IMR-90 (cell line): Measurements from ENCODE around the gene CLASRP. TPM values are rescaled to one million over a fixed set of nuclear protein-coding genes. Genes with fewer than 3 reads are reported as not detected.

Experiments used
- ATAC-seq: fragments of 200-7000 bp; cut with Tn5 transposase; 2 replicates; pipeline ENCODE4 v1.9.1; 2020; ENCODE audit warnings: low read depth, mild to moderate bottlenecking, moderate library complexity
- BruUV-seq: library from RNA; stranded (reverse); fragments of 400-500 nt; replicated peaks from 2 replicates; lab custom pipeline; 2021; lab: Mats Ljungman, UMichigan
- CTCF ChIA-PET: fragments of 300-600 bp; formaldehyde crosslinking; extraction: SDS; loops from one replicate; lab custom pipeline; 2021; ENCODE audit warnings: antibody characterized with exemption; lab: Yijun Ruan, JAX
- POLR2A ChIA-PET: fragments of 300-600 bp; sonication (Branson Sonifier 250); formaldehyde crosslinking; loops from one replicate; lab custom pipeline; 2022; ENCODE audit warnings: antibody characterized with exemption; ENCODE audit not compliant: unreplicated experiment; lab: Charles Lee
- DNase-seq: peaks from one replicate; pipeline ENCODE4 v3.0.0; 2013
- H2AFZ ChIP-seq: replicated peaks from 2 replicates; pipeline ENCODE3; 2013; ENCODE audit warnings: low read length, mild to moderate bottlenecking; ENCODE audit not compliant: poor library complexity
- H2AK5ac ChIP-seq: 2 replicates; pipeline ENCODE4 v1.6.1; 2013; ENCODE audit warnings: low read depth, low read length, inconsistent platforms
- H2AK9ac ChIP-seq: replicated peaks from 2 replicates; pipeline ENCODE3; 2013; ENCODE audit warnings: mild to moderate bottlenecking, low read depth, low read length, moderate library complexity; ENCODE audit not compliant: poor library complexity
- H2BK120ac ChIP-seq: 2 replicates; pipeline ENCODE4 v1.6.1; 2013; ENCODE audit warnings: low read depth, low read length, inconsistent platforms
- H2BK15ac ChIP-seq: 3 replicates; pipeline ENCODE4 v1.6.1; 2013; ENCODE audit warnings: low read depth, low read length, inconsistent platforms
- H2BK20ac ChIP-seq: 2 replicates; pipeline ENCODE4 v1.6.1; 2013; ENCODE audit warnings: low read depth, mild to moderate bottlenecking, inconsistent platforms, low read length, moderate library complexity
- H2BK5ac ChIP-seq: 2 replicates; pipeline ENCODE4 v1.6.1; 2013; ENCODE audit warnings: mild to moderate bottlenecking, low read depth, low read length, inconsistent platforms; ENCODE audit not compliant: poor library complexity, severe bottlenecking
- H3K14ac ChIP-seq: replicated peaks from 2 replicates; pipeline ENCODE4 v1.6.1; 2013; ENCODE audit warnings: low read depth, low read length, inconsistent platforms
- H3K18ac ChIP-seq: 2 replicates; pipeline ENCODE4 v1.6.1; 2013; ENCODE audit warnings: low read depth, low read length, control low read depth
- H3K23ac ChIP-seq: 2 replicates; pipeline ENCODE4 v1.6.1; 2013; ENCODE audit warnings: low read depth, low read length, inconsistent platforms
- H3K27ac ChIP-seq: 2 replicates; pipeline ENCODE4 v1.5.1; 2013; ENCODE audit warnings: mild to moderate bottlenecking, control low read depth, low read length; ENCODE audit not compliant: insufficient read depth
- H3K27me3 ChIP-seq: 2 replicates; pipeline ENCODE4 v1.6.1; 2013; ENCODE audit warnings: low read length; ENCODE audit not compliant: control insufficient read depth, insufficient read depth
- H3K36me3 ChIP-seq: 2 replicates; pipeline ENCODE4 v1.6.1; 2013; ENCODE audit warnings: low read length, mixed read lengths; ENCODE audit not compliant: control insufficient read depth, insufficient read depth
- H3K4ac ChIP-seq: 2 replicates; pipeline ENCODE4 v1.6.1; 2013; ENCODE audit warnings: low read depth, low read length, inconsistent platforms
- H3K4me1 ChIP-seq: 2 replicates; pipeline ENCODE4 v1.6.1; 2013; ENCODE audit warnings: low read length, mixed read lengths; ENCODE audit not compliant: control insufficient read depth, insufficient read depth
- H3K4me2 ChIP-seq: 2 replicates; pipeline ENCODE4 v1.6.1; 2013; ENCODE audit warnings: low read depth, mild to moderate bottlenecking, control low read depth, low read length, moderate library complexity
- H3K4me3 ChIP-seq: 2 replicates; pipeline ENCODE4 v1.5.1; 2013; ENCODE audit warnings: low read depth, mild to moderate bottlenecking, control low read depth, low read length, moderate library complexity; ENCODE audit not compliant: insufficient read depth
- H3K56ac ChIP-seq: 2 replicates; pipeline ENCODE4 v1.6.1; 2013; ENCODE audit warnings: low read length, inconsistent platforms; ENCODE audit not compliant: insufficient read depth; ENCODE audit errors: extremely low read depth
- H3K79me1 ChIP-seq, 2 experiments: 2 replicates each; pipeline ENCODE4 v1.6.1; 2013; ENCODE audit warnings: low read length in 2 of 2, inconsistent platforms in 1 of 2, low read depth in 1 of 2
- H3K9ac ChIP-seq: 2 replicates; pipeline ENCODE4 v1.6.1; 2013; ENCODE audit warnings: low read depth, low read length, control low read depth
- H3K9me1 ChIP-seq: 2 replicates; pipeline ENCODE4 v1.6.1; 2013; ENCODE audit warnings: low read length, inconsistent platforms; ENCODE audit not compliant: insufficient read depth
- H3K9me3 ChIP-seq: 2 replicates; pipeline ENCODE4 v1.6.1; 2013; ENCODE audit warnings: low read length; ENCODE audit not compliant: control insufficient read depth, insufficient read depth
- H4K20me1 ChIP-seq: 2 replicates; pipeline ENCODE4 v1.6.1; 2013; ENCODE audit warnings: low read length, inconsistent platforms; ENCODE audit not compliant: insufficient read depth
- H4K5ac ChIP-seq: 2 replicates; pipeline ENCODE4 v1.6.1; 2013; ENCODE audit warnings: mild to moderate bottlenecking, low read depth, low read length, control low read depth
- H4K8ac ChIP-seq, 2 experiments: 2 replicates each; pipeline ENCODE4 v1.6.1; 2013; ENCODE audit warnings: low read depth in 2 of 2, low read length in 2 of 2, control low read depth in 1 of 2, inconsistent platforms in 1 of 2
- H4K91ac ChIP-seq: 2 replicates; pipeline ENCODE4 v1.6.1; 2013; ENCODE audit warnings: low read depth, low read length, inconsistent platforms; ENCODE audit not compliant: insufficient read depth
- CHD1 ChIP-seq: IDR thresholded peaks from 2 replicates; pipeline ENCODE4 v1.6.1; 2012; ENCODE audit warnings: low read depth, low read length, improper control_type of control experiment
- MAZ ChIP-seq: IDR thresholded peaks from 2 replicates; pipeline ENCODE4 v1.6.1; 2012; ENCODE audit warnings: low read depth, mild to moderate bottlenecking, low read length, improper control_type of control experiment, moderate library complexity, borderline replicate concordance
- RCOR1 ChIP-seq: IDR thresholded peaks from 2 replicates; pipeline ENCODE4 v1.6.1; 2012; ENCODE audit warnings: mild to moderate bottlenecking, low read length, improper control_type of control experiment; ENCODE audit not compliant: insufficient replicate concordance
- RFX5 ChIP-seq: IDR thresholded peaks from 2 replicates; pipeline ENCODE4 v1.8.0; 2012; ENCODE audit warnings: low read depth, mild to moderate bottlenecking, low read length, moderate library complexity
- WGBS, 2 experiments: methylation state at CpG; one replicate each; pipeline versions ENCODE4 v1.1.5 to v1.1.7; 2013; ENCODE audit warnings: missing lambda C conversion rate in 2 of 2; ENCODE audit not compliant: insufficient read length in 1 of 2; ENCODE audit errors: extremely low coverage in 2 of 2; 5-methylcytosine and 5-hydroxymethylcytosine counted together
- dilution Hi-C: fragments of 300-500 bp; cut with HindIII; formaldehyde crosslinking; loops from one replicate; pipeline ENCODE4 v1.14.3; 2018; ENCODE audit warnings: low sequenced_read_pairs; ENCODE audit not compliant: unreplicated experiment
- in situ Hi-C: fragments of 300-500 bp; cut with MboI; formaldehyde crosslinking; loops from 3 replicates; pipeline ENCODE4 v1.14.3; 2019; ENCODE audit warnings: low sequenced_read_pairs, inconsistent platforms, mixed read lengths
- intact Hi-C: fragments of 100-400 bp; cut with micrococcal nuclease; formaldehyde crosslinking; loops from 2 replicates; pipeline ENCODE4 v1.10.0; 2022
- microRNA-seq, 2 experiments: library from miRNA; stranded (forward) in 1 of 2; unstranded in 1 of 2; fragments of 10-50 nt in 1 of 2; fragments of <30 nt in 1 of 2; gene quantifications in 1 of 2; microRNA quantifications in 1 of 2; one replicate each; pipeline versions ENCODE3 to v1.1.0; 2013 to 2020; ENCODE audit not compliant: insufficient read depth in 1 of 2, insufficient read length in 1 of 2, unreplicated experiment in 1 of 2
- polyA plus RNA-seq, 3 experiments: library from polyadenylated mRNA; depleted of rRNA; stranded (reverse); fragments of >200 nt; gene quantifications; 2 replicates each; pipeline ENCODE4 v1.2.3, GENCODE V29; 2012; ENCODE audit warnings: low replicate concordance in 1 of 3
- small RNA-seq, 5 experiments: library from RNA; depleted of rRNA; stranded (forward); fragments of <200 nt; gene quantifications; one replicate each; pipeline ENCODE3, GENCODE V24; 2012
- total RNA-seq: library from RNA; depleted of rRNA; stranded (reverse); fragments of >200 nt; gene quantifications from 2 replicates; pipeline ENCODE4 v1.2.3, GENCODE V29; 2012; rRNA removed

The CLASRP gene
- total and polyA plus RNA-seq, 2 of the 4 experiments (the other 2 are of a cell fraction) = 19.9 to 31.7 TPM

DNA sequence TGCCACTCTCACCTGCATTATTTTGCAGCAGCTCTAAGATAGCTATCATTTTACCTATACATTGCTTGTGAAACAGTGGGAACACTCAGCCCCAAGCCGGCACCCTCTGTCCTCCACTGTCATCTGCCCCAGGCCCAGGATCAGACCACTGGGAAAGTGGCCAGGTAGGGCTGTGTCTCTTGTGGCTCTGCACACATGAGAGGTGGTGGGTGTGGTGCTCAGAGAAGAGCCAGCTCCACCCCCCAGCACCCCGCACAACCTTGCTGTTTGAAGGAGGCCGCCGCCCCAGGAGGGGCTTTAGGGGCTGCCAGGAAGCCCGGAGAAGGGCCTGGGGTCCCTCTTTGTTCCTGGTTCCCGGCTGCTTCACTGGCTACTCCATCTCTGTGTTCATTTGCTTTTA is 80.7 kb downstream of the CLASRP start:
- Histone ChIP-seq H4K5ac (no peak overlapping the region), H2BK15ac (no peak overlapping the region), H3K9ac (no peak overlapping the region), H3K56ac (no peak overlapping the region), H2BK120ac (no peak overlapping the region), H3K14ac (no peak overlapping the region), H3K9me3 (no peaks in the 10 kb centered on the region), H2AFZ (no peak overlapping the region), H3K27ac (no peak overlapping the region), H3K4me3 (no peak overlapping the region), H3K4me2 (no peak overlapping the region), H2AK9ac (no peak overlapping the region), H3K79me1 (peaks cover 38 to 92% of the 10 kb centered on the region in 2 experiments), H3K4me1 (no peaks in the 10 kb centered on the region; the same call in 1 of the 2 replicates), H3K9me1 (peaks cover 18% of the 10 kb centered on the region), H3K27me3 (no peaks in the 10 kb centered on the region), H4K91ac (no peak overlapping the region), H4K20me1 (peaks cover 88% of the 10 kb centered on the region), H2BK20ac (no peak overlapping the region), H2BK5ac (no peak overlapping the region), H3K18ac (no peak overlapping the region), H3K36me3 (peaks cover 2% of the 10 kb centered on the region; the same call in 1 of the 2 replicates), H3K4ac (no peak overlapping the region), H3K23ac (no peak overlapping the region), H2AK5ac (no peak overlapping the region), H4K8ac (no peak overlapping the region)
- in situ Hi-C loops (no loop called here), intact Hi-C loops (no loop called here), dilution Hi-C loops (no loop called here)
- CTCF ChIA-PET = no interaction called here
- POLR2A ChIA-PET = no interaction called here
- TF ChIP-seq RFX5 = no peak
- TF ChIP-seq CHD1 = no peak
- no peak for TF ChIP-seq RCOR1
- no peak for TF ChIP-seq MAZ
- WGBS, 2 experiments = no CpG with 5 or more reads among the region's 6 CpGs
- BruUV-seq = no TSS peak
- DNase-seq (no peak), ATAC-seq (no peak)

Small RNA genes within 50 kb of the gene (microRNA-seq; reads per million reads assigned to microRNA genes)
- gene RNU6-611P (ENCODE audit: insufficient read depth, insufficient read length) = not detected

Small RNA genes within 50 kb of the gene (small RNA-seq; reads per million reads assigned to genes)
- 0 to 0.60 (median 0) reads per million in 5 experiments for gene RNU6-611P

Other genes with a start within 250 kb of the CLASRP start
- gene BCAM, start 229.9 kb upstream of the CLASRP start, total RNA-seq = 2.3 and 2.8 TPM in 2 replicates
- 27.5 and 35.7 TPM in 2 replicates for gene BCAM, start 229.9 kb upstream of the CLASRP start, polyA plus RNA-seq (2012; rRNA removed)
- 77.8 and 78.0 TPM in 2 replicates for gene NECTIN2, start 192.7 kb upstream of the CLASRP start, total RNA-seq
- gene NECTIN2, start 192.7 kb upstream of the CLASRP start, polyA plus RNA-seq (2012; rRNA removed) = 169 and 170 TPM in 2 replicates
- 51.4 and 54.8 TPM in 2 replicates for gene TOMM40, start 147.8 kb upstream of the CLASRP start, total RNA-seq
- 62.6 and 71.9 TPM in 2 replicates for gene TOMM40, start 147.8 kb upstream of the CLASRP start, polyA plus RNA-seq (2012; rRNA removed)
- 0.18 TPM in 1 of 2 replicates, not detected in the other for gene APOE, start 133.2 kb upstream of the CLASRP start, total RNA-seq
- gene APOE, start 133.2 kb upstream of the CLASRP start, polyA plus RNA-seq (2012; rRNA removed) = 2.0 and 2.5 TPM in 2 replicates
- not detected in 2 replicates for gene APOC1, start 124.4 kb upstream of the CLASRP start, total RNA-seq
- gene APOC1, start 124.4 kb upstream of the CLASRP start, polyA plus RNA-seq (2012; rRNA removed) = 1.1 and 1.4 TPM in 2 replicates
- gene APOC4, start 96.8 kb upstream of the CLASRP start, total RNA-seq = not detected in 2 replicates
- not detected in 2 replicates for gene APOC4, start 96.8 kb upstream of the CLASRP start, polyA plus RNA-seq (2012; rRNA removed)
- not detected in 2 replicates for gene APOC2, start 93.0 kb upstream of the CLASRP start, total RNA-seq
- gene APOC2, start 93.0 kb upstream of the CLASRP start, polyA plus RNA-seq (2012; rRNA removed) = not detected in 2 replicates
- gene CLPTM1, start 83.7 kb upstream of the CLASRP start, total RNA-seq = 23.8 and 27.8 TPM in 2 replicates
- 88.8 and 93.2 TPM in 2 replicates for gene CLPTM1, start 83.7 kb upstream of the CLASRP start, polyA plus RNA-seq (2012; rRNA removed)
- gene RELB, start 37.6 kb upstream of the CLASRP start, total RNA-seq = 5.0 TPM in 2 replicates
- 17.2 and 19.9 TPM in 2 replicates for gene RELB, start 37.6 kb upstream of the CLASRP start, polyA plus RNA-seq (2012; rRNA removed)
- not detected in 2 replicates for gene ZNF296, start 37.4 kb downstream of the CLASRP start, total RNA-seq
- 0.10 and 0.11 TPM in 2 replicates for gene ZNF296, start 37.4 kb downstream of the CLASRP start, polyA plus RNA-seq (2012; rRNA removed)
- gene GEMIN7, start 40.2 kb downstream of the CLASRP start, total RNA-seq = 19.7 and 27.2 TPM in 2 replicates
- 52.8 and 53.0 TPM in 2 replicates for gene GEMIN7, start 40.2 kb downstream of the CLASRP start, polyA plus RNA-seq (2012; rRNA removed)
- gene PPP1R37, start 54.1 kb downstream of the CLASRP start, total RNA-seq = 13.1 and 13.9 TPM in 2 replicates
- gene PPP1R37, start 54.1 kb downstream of the CLASRP start, polyA plus RNA-seq (2012; rRNA removed) = 18.5 and 20.8 TPM in 2 replicates
- gene NKPD1, start 121.9 kb downstream of the CLASRP start, total RNA-seq = under 0.01 TPM in 2 replicates
- gene NKPD1, start 121.9 kb downstream of the CLASRP start, polyA plus RNA-seq (2012; rRNA removed) = 0.09 and 0.14 TPM in 2 replicates
- 3.1 and 4.1 TPM in 2 replicates for gene TRAPPC6A, start 139.2 kb downstream of the CLASRP start, total RNA-seq
- gene TRAPPC6A, start 139.2 kb downstream of the CLASRP start, polyA plus RNA-seq (2012; rRNA removed) = 11.9 and 13.4 TPM in 2 replicates
- 0.83 and 1.1 TPM in 2 replicates for gene BLOC1S3, start 139.7 kb downstream of the CLASRP start, total RNA-seq
- 4.7 and 4.9 TPM in 2 replicates for gene BLOC1S3, start 139.7 kb downstream of the CLASRP start, polyA plus RNA-seq (2012; rRNA removed)
- not detected in 2 replicates for gene EXOC3L2, start 206.4 kb downstream of the CLASRP start, total RNA-seq
- gene EXOC3L2, start 206.4 kb downstream of the CLASRP start, polyA plus RNA-seq (2012; rRNA removed) = 0.03 TPM in 1 of 2 replicates, not detected in the other
- gene MARK4, start 212.2 kb downstream of the CLASRP start, total RNA-seq = 8.1 and 11.3 TPM in 2 replicates
- 20.3 and 20.7 TPM in 2 replicates for gene MARK4, start 212.2 kb downstream of the CLASRP start, polyA plus RNA-seq (2012; rRNA removed)